Activated naive CD4-positive, alpha-beta T cell treated with anti-CD3 and anti-CD28 coated beads, Interleukin-2, amount 50 U/mL, for 16 hours (primary cell): ENCODE data around the gene MRNIP.

Experiments used
- DNase-seq: peaks from one replicate; pipeline ENCODE4 v3.0.0-alpha.2; 2020

The MRNIP gene

GRCh38 chr5:179788193-179788854 lies 70.3 kb downstream of the MRNIP start:
- DNase-seq, result no peak
